Right lobe of liver (tissue), 6 donors: ENCODE results near the gene ATF7IP. TPM values are rescaled to one million over a fixed set of nuclear protein-coding genes. Genes with fewer than 3 reads are reported as not detected.
"Not testable (repeated sequence)": the region's sequence is repeated elsewhere in the genome, so short reads cannot be mapped to it uniquely, and the experiment has no call there.

Experiments used
- ATAC-seq, 4 donors: fragments of 200-7000 bp; cut with Tn5 transposase; one replicate each; pipeline ENCODE4 v1.9.1; 2020; ENCODE audit warnings: mild to moderate bottlenecking in 4 of 4, moderate library complexity in 4 of 4
- DNase-seq, 3 donors: peaks; one replicate each; pipeline ENCODE4 v3.0.0-alpha.2; 2020
- H3K27ac ChIP-seq, 3 donors: fragments of 200-600 bp; one replicate each; pipeline ENCODE4 v1.8.0; 2022
- H3K27me3 ChIP-seq, 2 donors: fragments of 200-600 bp; one replicate each; pipeline ENCODE4 v1.8.0; 2022
- H3K36me3 ChIP-seq, 4 donors: fragments of 200-600 bp; sonication (generic) in 1 of 4; one replicate each; pipeline versions ENCODE4 v1.5.1 to v1.8.0; 2017 to 2022; ENCODE audit warnings: control low read depth in 1 of 4
- H3K4me1 ChIP-seq, 4 donors: fragments of 200-600 bp; sonication (generic) in 1 of 4; one replicate each; pipeline versions ENCODE4 v1.5.1 to v1.8.0; 2017 to 2022; ENCODE audit warnings: control low read depth in 1 of 4
- H3K4me3 ChIP-seq, 3 donors: fragments of 200-600 bp; one replicate each; pipeline ENCODE4 v1.8.0; 2022
- H3K9me3 ChIP-seq, 4 donors: fragments of 200-600 bp; sonication (generic) in 1 of 4; one replicate each; pipeline versions ENCODE4 v1.5.1 to v1.8.0; 2017 to 2022; ENCODE audit warnings: control low read depth in 1 of 4
- POLR2A ChIP-seq: fragments of 450-650 bp; IDR thresholded peaks from one replicate; pipeline ENCODE4 v1.6.1; 2017; ENCODE audit warnings: antibody characterized with exemption, mild to moderate bottlenecking
- WGBS: methylation state at CpG from one replicate; pipeline ENCODE4 v1.1.6; 2018; ENCODE audit warnings: low coverage, low lambda C conversion rate; ENCODE audit not compliant: insufficient coverage; ENCODE audit errors: missing lambda C conversion rate; 5-methylcytosine and 5-hydroxymethylcytosine counted together
- intact Hi-C, 2 donors: fragments of 100-400 bp; cut with DNase I; formaldehyde crosslinking; loops; one replicate each; pipeline versions ENCODE4 v1.11.2 to v1.14.1; 2022
- long read RNA-seq: library from polyadenylated mRNA; unstranded; transcript quantifications from one replicate; pipeline ENCODE4 v2.0.0, GENCODE V29; 2019
- total RNA-seq, 6 experiments: library from RNA; depleted of rRNA in 2 of 6; stranded (reverse); fragments of >200 nt in 2 of 6; fragmentation: NEBNext Ultra II Directional in 3 of 6; extraction: Animal tissue kit (Norgen Biotek cat#: 25700) in 3 of 6; gene quantifications; one replicate each; pipeline versions ENCODE4 v1.1.0 to v1.2.4, GENCODE V29; 2016 to 2023
- TF ChIP-seq, protein P1 (sequence below), 4 donors: fragments of 200-600 bp in 3 of 4; fragments of 450-650 bp in 1 of 4; IDR thresholded peaks; one replicate each; pipeline versions ENCODE4 v1.5.1 to v1.8.0; 2016 to 2022; ENCODE audit warnings: antibody characterized with exemption in 4 of 4, mild to moderate bottlenecking in 2 of 4
- donor health status: DM: no; HTN: yes; CAD: no.
- donor health status: DM: no; HTN: no; CAD: no.
- donor health status: DM: no; HTN: no; CAD: no.
- donor health status: DM: no; HTN: yes; CAD: no.
- donor health status: DM: no; HTN: yes; CAD: no.

The ATF7IP gene, protein sequence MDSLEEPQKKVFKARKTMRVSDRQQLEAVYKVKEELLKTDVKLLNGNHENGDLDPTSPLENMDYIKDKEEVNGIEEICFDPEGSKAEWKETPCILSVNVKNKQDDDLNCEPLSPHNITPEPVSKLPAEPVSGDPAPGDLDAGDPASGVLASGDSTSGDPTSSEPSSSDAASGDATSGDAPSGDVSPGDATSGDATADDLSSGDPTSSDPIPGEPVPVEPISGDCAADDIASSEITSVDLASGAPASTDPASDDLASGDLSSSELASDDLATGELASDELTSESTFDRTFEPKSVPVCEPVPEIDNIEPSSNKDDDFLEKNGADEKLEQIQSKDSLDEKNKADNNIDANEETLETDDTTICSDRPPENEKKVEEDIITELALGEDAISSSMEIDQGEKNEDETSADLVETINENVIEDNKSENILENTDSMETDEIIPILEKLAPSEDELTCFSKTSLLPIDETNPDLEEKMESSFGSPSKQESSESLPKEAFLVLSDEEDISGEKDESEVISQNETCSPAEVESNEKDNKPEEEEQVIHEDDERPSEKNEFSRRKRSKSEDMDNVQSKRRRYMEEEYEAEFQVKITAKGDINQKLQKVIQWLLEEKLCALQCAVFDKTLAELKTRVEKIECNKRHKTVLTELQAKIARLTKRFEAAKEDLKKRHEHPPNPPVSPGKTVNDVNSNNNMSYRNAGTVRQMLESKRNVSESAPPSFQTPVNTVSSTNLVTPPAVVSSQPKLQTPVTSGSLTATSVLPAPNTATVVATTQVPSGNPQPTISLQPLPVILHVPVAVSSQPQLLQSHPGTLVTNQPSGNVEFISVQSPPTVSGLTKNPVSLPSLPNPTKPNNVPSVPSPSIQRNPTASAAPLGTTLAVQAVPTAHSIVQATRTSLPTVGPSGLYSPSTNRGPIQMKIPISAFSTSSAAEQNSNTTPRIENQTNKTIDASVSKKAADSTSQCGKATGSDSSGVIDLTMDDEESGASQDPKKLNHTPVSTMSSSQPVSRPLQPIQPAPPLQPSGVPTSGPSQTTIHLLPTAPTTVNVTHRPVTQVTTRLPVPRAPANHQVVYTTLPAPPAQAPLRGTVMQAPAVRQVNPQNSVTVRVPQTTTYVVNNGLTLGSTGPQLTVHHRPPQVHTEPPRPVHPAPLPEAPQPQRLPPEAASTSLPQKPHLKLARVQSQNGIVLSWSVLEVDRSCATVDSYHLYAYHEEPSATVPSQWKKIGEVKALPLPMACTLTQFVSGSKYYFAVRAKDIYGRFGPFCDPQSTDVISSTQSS
- 10 to 100 TPM; 17.5 to 33.6 (median 27.4) TPM for total RNA-seq
- long read RNA-seq, partial matches to known transcripts, result 0 of 1 reads
- long read RNA-seq, other reads (novel, unspliced or antisense), result 1 of 1 reads

DNA sequence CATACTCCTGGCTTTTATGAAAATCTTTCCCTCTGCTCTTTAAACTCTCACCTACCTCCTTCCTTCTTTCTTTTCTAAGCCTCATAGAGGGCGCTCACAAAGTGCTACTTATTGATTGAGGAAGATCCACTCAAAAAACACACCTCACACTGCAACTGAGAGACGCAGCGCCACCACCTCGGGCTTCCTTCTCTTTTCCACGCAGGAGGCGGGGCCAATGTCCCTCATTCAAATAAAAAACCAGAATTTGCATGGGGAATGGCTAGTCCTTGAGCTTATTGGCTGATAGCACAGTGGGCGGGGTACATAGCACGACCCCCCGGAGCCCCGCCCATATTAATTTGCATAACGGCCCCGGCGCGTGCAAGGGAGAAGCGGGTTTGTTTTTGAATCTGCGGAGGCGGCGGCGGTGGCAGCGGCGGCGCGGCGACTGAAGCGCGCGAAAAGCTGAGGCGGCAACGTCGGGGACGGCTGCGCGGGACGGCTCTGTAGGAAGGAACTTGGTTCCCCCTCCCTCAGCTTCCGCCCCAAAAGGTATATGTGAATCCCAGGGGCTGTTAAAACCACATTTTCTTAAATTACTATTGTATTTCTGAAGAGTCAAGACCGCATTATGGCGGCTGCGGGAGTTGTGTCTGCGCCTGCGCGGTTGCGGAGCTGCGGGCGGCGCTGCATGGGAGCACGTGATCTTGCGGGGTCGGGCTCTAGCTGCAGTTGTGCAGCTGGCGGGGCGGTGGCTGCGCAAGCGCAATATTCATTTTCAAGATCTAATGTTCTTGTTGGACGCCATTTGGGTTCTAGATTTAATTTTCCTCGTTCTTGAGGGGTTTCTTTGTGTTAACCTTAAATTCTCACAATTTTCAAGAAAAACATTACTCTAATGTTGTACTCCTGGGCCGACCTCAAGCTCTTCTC, at the start of gene ATF7IP:
TSS of gene ATF7IP (plus strand) at position 389 of the 915 bp plus-strand sequence. CDS start 58,234 bp downstream, outside the sequence.
- 2% methylated on average over 31 of the region's 55 CpGs for WGBS
- peak within 1 kb of the TSS; percentile 55 to 76 (median 72) for H3K4me3 ChIP-seq

DNA sequence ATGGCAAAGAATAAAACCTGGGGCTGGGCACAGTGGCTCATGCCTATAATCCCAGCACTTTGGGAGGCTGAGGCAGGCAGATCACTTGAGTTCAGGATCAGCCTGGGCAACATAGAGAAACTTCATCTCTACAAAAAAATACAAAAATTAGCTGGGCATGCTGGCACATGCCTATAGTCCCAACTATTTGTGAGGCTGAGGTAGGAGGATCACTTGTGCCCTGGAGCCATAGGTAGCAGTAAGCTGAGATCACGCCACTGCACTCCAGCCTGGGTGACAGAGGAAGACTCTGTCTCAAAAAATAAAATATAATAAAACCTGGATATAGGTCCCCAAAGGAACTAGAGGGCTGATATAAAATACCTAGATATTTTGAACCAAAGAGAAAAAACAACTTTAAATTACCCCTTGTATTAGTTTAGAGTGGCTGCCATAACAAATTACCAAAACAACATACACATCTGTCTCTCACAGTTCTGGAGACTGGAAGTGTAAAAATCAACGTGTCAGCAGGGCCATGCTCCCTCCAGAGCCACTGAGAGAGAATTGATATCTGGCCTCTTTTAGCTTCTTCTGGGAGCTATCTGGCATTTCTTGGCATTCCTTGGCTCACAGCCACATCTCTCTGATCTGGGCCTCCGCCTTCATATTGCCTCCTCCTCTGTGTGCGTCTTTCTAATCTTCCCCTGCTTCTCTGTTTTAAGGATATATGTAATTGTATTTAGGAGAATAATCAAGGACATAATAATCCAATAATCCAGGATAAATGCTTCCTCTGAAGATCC, 47.9 kb upstream of the ATF7IP start:
- no peak overlapping the region for H3K27ac ChIP-seq
- DNase-seq, result no peak
- intact Hi-C loops, result no loop called here
- no peaks in the 10 kb centered on the region for H3K9me3 ChIP-seq
- no peaks in the 10 kb centered on the region for H3K27me3 ChIP-seq
- no peak for TF ChIP-seq POLR2A
- TF ChIP-seq, protein P1, sequence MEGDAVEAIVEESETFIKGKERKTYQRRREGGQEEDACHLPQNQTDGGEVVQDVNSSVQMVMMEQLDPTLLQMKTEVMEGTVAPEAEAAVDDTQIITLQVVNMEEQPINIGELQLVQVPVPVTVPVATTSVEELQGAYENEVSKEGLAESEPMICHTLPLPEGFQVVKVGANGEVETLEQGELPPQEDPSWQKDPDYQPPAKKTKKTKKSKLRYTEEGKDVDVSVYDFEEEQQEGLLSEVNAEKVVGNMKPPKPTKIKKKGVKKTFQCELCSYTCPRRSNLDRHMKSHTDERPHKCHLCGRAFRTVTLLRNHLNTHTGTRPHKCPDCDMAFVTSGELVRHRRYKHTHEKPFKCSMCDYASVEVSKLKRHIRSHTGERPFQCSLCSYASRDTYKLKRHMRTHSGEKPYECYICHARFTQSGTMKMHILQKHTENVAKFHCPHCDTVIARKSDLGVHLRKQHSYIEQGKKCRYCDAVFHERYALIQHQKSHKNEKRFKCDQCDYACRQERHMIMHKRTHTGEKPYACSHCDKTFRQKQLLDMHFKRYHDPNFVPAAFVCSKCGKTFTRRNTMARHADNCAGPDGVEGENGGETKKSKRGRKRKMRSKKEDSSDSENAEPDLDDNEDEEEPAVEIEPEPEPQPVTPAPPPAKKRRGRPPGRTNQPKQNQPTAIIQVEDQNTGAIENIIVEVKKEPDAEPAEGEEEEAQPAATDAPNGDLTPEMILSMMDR (IDR thresholded peaks at IDR 0.05), result no peak
- no peak for ATAC-seq
- no peaks in the 10 kb centered on the region for H3K4me1 ChIP-seq
- H3K36me3 ChIP-seq, result no peaks in the 10 kb centered on the region
- H3K4me3 ChIP-seq, result no peak overlapping the region
- 65% methylated on average over 4 of the region's 4 CpGs for WGBS

More for the DNA sequence above, at the start of gene ATF7IP:
- H3K27me3 ChIP-seq, result no peaks in the 10 kb centered on the region
- peak; percentile 96 to 97 (median 97) for DNase-seq
- no peaks in the 10 kb centered on the region for H3K36me3 ChIP-seq
- H3K4me1 ChIP-seq, result no peaks in the 10 kb centered on the region
- H3K9me3 ChIP-seq, result no peaks in the 10 kb centered on the region
- intact Hi-C loops, result no loop called here
- peak; percentile 92 for TF ChIP-seq POLR2A
- TF ChIP-seq, protein P1 (IDR thresholded peaks at IDR 0.05), result peak; percentile 16 to 34 (median 28)
- ATAC-seq, result peak; percentile 95 to 99 (median 96)
- peak within 1 kb of the TSS; percentile 92 to 97 (median 93) for H3K27ac ChIP-seq

DNA sequence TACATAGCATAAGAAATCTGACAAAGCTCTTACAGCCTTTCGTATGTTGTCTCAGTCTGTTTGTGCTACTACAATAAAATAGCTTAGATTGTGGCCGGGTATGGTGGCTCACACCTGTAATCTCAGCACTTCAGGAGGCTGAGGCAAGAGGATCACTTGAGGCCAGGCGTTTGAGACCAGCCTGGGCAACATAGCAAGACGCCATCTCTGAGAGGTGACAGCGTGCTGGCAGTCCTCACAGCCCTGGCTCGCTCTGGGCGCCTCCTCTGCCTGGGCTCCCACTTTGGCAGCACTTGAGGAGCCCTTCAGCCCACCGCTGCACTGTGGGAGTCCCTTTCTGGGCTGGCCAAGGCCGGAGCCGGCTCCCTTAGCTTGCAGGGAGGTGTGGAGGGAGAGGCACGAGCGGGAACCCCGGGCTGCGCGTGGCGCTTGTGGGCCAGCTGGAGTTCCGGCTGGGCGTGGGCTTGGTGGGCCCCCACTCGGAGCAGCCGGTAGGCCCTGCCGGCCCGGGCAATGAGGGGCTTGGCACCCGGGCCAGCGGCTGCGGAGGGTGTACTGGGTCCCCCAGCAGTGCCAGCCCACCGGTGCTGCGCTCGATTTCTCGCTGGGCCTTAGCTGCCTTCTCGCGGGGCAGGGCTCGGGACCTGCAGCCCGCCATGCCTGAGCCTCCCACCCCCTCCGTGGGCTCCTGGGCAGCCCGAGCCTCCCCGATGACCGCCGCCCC, 45.6 kb upstream of the ATF7IP start:
- ATAC-seq, H3K9me3 ChIP-seq, H3K27ac ChIP-seq, H3K4me1 ChIP-seq, H3K4me3 ChIP-seq, H3K36me3 ChIP-seq, intact Hi-C loops, DNase-seq, H3K27me3 ChIP-seq: not testable (repeated sequence)
- WGBS, result 80% methylated on average over 2 of the region's 38 CpGs
